D721Med (cell line): ENCODE data around the gene SPTBN1.

ENCODE experiments used
- DNase-seq: peaks from one replicate; pipeline ENCODE4 v3.0.0; 2011; ENCODE audit warnings: low spot score; ENCODE audit not compliant: insufficient read length
- FAIRE-seq: peaks from 2 replicates; lab custom pipeline; 2011; peaks lifted over from hg19 to GRCh38; lab: Jason Lieb, UNC
- CTCF ChIP-seq: IDR thresholded peaks from 2 replicates; pipeline ENCODE4 v1.5.1; 2012; ENCODE audit warnings: mild to moderate bottlenecking, control low read depth; ENCODE audit not compliant: insufficient read depth; ENCODE audit errors: missing control alignments

SPTBN1 gene

GRCh38 chr2:54550547-54550946, 94.4 kb downstream of the SPTBN1 start:
- DNase-seq, result no peak
- TF ChIP-seq CTCF, result no peak

GRCh38 chr2:54551123-54551756, 95.1 kb downstream of the SPTBN1 start:
- FAIRE-seq (no peak), DNase-seq (no peak)
- TF ChIP-seq CTCF, result no peak

More at GRCh38 chr2:54550547-54550946, 94.4 kb downstream of the SPTBN1 start:
- no peak for FAIRE-seq

- no peak for FAIRE-seq
- TF ChIP-seq CTCF, result no peak
- no peak for DNase-seq
Measured at GRCh38 chr2:54553075-54553474, 96.9 kb downstream of the SPTBN1 start.

DNA sequence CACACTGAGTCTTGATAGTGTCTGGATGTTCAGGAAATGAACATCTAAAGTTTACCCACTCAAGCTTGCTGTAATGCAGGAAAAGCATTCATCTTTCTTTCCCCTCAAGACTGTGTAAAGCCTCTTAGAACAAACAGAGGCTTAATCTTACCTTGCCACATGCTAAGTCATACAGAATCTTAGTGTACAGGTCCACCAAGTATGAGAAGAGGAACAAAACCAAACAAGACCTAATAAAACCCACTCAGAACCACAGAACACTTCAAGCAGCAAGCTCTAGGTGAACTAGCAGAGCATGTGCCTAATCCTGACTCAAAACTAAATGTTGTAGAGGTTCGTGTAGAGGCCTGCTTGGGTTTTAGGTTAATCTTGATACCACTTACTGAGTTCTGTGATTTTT, 97.6 kb downstream of the SPTBN1 start:
- FAIRE-seq (no peak), DNase-seq (no peak)
- TF ChIP-seq CTCF, result no peak

DNA sequence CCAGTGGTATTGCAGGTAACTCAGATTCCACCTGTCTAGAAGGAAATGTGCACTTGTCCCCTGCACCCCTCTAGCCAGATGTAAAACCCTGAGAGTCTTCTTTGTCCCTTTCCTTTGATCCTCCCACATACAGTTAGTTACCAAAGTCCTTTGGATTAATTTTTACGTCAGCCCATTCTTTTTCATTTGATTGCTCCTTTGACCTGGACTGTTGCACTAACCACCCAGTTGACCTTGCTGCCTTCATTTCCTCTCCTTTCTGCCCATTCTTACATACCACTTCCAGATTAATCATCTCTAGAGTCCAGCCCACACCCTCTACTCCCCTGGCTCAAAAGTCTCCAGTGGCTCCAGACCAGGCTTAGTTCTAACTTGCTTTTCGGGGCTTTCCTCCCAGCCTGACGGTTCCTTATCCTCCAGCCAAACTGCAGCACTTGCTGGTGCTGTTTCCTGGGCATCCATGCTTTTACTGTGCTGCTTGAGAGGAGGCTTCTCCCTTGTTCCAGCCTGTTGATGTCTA, 99.3 kb downstream of the SPTBN1 start:
- FAIRE-seq, result no peak
- no peak for DNase-seq
- TF ChIP-seq CTCF, result no peak

DNA sequence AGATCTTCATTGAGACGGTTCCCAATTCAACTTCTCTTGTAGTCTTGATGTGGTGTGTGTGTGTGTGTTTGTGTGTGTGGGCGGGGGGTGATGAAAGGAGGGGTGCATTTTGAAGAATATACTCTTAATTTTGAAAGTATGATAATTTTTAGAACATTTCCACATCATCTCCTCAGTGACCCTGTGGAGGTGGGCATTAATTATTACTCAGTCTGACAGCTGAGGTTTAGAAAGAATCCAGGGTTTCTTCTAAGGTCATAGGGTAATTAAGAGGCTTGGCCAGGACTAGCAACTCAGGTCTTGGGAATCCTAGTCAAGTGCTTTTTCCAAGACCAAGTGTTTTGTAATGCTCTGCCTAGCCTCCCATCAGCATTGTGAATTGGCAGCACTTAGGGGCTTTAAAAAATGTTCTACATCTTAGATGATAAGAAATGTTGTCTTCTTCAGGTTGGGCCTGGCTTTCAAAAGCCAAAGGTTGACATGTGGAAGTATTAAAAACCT, 100.5 kb downstream of the SPTBN1 start:
- no peak for DNase-seq
- FAIRE-seq, result no peak
- no peak for TF ChIP-seq CTCF

DNA sequence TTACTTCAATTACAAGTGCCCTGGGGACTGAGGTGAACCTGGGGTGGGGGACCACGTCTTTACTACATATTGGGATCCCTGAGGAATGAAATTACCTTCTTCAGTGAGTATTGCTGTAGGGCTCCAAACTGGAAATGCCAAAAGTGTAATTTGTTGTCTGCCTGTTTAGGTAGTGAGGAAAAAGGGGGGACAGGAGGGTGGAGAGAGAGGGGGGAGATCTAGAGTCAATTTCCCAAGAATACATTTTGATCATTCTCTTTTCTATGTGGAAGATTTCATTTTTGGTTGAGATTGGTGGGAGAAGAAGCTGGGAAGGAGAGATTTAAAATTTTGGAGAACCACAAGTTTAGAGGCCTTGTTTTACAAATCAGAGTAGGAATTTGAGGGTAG, 101.1 kb downstream of the SPTBN1 start:
- DNase-seq (no peak), FAIRE-seq (no peak)
- TF ChIP-seq CTCF, result no peak
